GM23248 (cell line): Measurements from ENCODE around the gene ZNF785.

Source experiments
- EZH2 ChIP-seq: fragments of 200-600 bp; sonication (generic); IDR thresholded peaks from 2 replicates; pipeline ENCODE4 v1.6.1; 2018; ENCODE audit warnings: antibody characterized with exemption, mild to moderate bottlenecking; ENCODE audit not compliant: insufficient read depth, poor library complexity, severe bottlenecking
- EZH2phosphoT487 ChIP-seq: fragments of 200-600 bp; sonication (generic); IDR thresholded peaks from 2 replicates; pipeline ENCODE4 v1.6.1; 2018; ENCODE audit warnings: antibody characterized with exemption, moderate library complexity, mild to moderate bottlenecking, low read depth; ENCODE audit not compliant: insufficient read depth

DNA sequence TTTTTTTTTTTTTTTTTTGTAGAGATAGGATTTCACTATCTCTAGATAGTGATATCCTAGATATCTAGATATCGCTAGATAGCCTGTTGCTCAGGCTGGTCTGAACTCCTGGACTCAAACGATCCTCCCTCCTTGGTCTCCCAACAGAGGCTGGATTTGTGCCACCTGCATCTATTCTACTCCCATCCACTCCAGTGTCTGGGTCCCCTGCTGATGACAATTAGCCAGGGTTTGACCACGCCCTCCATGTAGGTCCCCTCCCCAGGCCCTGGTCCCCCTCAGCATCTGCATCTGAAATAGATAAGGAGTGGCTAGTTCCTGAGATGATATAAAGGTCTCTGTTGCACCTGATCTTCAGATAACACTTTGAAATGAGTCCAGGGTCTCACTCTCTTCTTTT, 16.2 kb downstream of the ZNF785 start:
- no peak for TF ChIP-seq EZH2
- TF ChIP-seq EZH2phosphoT487 = no peak
